ENCODE measurements around the gene ADH5.

DNA sequence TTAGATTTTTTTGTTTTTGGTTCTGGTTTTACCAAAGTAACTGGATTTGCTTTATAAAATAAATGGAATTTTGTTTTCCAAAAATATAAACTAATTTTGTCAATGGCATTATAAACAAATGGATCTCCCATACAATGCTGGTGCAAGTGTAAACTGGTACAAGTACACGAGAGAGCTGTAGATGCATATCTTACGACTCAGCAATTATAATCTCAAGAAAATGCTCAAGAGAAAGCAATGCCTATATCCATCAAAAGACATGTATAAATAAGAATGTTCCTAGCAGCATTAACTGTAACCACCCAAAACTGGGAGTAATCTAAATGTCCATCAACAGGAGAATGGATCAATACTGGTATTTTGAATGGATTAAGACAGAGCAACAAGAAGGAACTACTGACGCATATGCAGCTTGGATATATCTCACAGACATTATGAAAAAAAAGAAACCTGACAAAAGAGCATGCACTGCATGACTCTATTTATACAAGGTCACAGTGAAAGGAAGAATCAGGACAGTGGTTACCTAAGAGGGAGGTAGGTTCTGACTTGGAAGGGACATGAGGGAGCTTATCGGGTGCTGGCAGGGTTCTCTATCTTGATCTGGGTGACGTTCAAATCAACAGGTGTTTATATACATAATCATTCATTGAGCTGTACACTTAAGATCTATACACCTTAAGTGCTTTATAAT, 9.5 kb downstream of the ADH5 start:
- TF ChIP-seq, protein P1, sequence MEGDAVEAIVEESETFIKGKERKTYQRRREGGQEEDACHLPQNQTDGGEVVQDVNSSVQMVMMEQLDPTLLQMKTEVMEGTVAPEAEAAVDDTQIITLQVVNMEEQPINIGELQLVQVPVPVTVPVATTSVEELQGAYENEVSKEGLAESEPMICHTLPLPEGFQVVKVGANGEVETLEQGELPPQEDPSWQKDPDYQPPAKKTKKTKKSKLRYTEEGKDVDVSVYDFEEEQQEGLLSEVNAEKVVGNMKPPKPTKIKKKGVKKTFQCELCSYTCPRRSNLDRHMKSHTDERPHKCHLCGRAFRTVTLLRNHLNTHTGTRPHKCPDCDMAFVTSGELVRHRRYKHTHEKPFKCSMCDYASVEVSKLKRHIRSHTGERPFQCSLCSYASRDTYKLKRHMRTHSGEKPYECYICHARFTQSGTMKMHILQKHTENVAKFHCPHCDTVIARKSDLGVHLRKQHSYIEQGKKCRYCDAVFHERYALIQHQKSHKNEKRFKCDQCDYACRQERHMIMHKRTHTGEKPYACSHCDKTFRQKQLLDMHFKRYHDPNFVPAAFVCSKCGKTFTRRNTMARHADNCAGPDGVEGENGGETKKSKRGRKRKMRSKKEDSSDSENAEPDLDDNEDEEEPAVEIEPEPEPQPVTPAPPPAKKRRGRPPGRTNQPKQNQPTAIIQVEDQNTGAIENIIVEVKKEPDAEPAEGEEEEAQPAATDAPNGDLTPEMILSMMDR (IDR thresholded peaks at IDR 0.05), result no peak
- TF ChIP-seq POLR2A (IDR thresholded peaks at IDR 0.05), result no peak
- no peak for TF ChIP-seq EP300 (IDR thresholded peaks at IDR 0.05)
